ENCODE results near the gene CCDC88C. TPM values are rescaled to one million over a fixed set of nuclear protein-coding genes. Genes with fewer than 3 reads are reported as not detected.

The CCDC88C gene
- total RNA-seq, 6 donors from 2014 or later: 33.1 to 119 (median 54.5) TPM

- no peak for TF ChIP-seq CTCF (IDR thresholded peaks at IDR 0.05)
- TF ChIP-seq POLR2A (IDR thresholded peaks at IDR 0.05): no peak
- TF ChIP-seq EP300 (IDR thresholded peaks at IDR 0.05): no peak
- no peak for TF ChIP-seq POLR2AphosphoS5 (IDR thresholded peaks at IDR 0.05)
- no peaks in the 10 kb centered on the region for H3K27me3 ChIP-seq
- DNase-seq (no peak), ATAC-seq (ENCODE audit: low FRiP score in 2 of 2) (no peak)
- no peaks in the 10 kb centered on the region for H3K9me3 ChIP-seq
- no peak overlapping the region for H3K27ac ChIP-seq
- no peaks in the 10 kb centered on the region for H3K4me1 ChIP-seq
- no peak overlapping the region for H3K4me3 ChIP-seq
- peaks cover 4 to 78% (median 62%) of the 10 kb centered on the region in 4 donors for H3K36me3 ChIP-seq
- WGBS, 2 donors: 95% methylated on average over 15 to 23 of the region's 23 CpGs
Observed at GRCh38 chr14:91295851-91296796, 121.5 kb downstream of the CCDC88C start.

- WGBS, 2 donors: 93 to 96% methylated on average over 17 of the region's 17 CpGs
- ATAC-seq (ENCODE audit: low FRiP score in 2 of 2) (no peak), DNase-seq (no peak)
- H3K36me3 ChIP-seq: peaks cover 9 to 78% (median 63%) of the 10 kb centered on the region in 4 donors
- TF ChIP-seq POLR2A (IDR thresholded peaks at IDR 0.05): no peak
- no peaks in the 10 kb centered on the region for H3K27me3 ChIP-seq
- H3K27ac ChIP-seq: no peak overlapping the region
- H3K9me3 ChIP-seq: no peaks in the 10 kb centered on the region
- no peaks in the 10 kb centered on the region for H3K4me1 ChIP-seq
- no peak overlapping the region for H3K4me3 ChIP-seq
Observed at GRCh38 chr14:91295276-91295845, 122.3 kb downstream of the CCDC88C start.

- Histone ChIP-seq H3K9me3 (no peaks in the 10 kb centered on the region), H3K4me1 (no peaks in the 10 kb centered on the region), H3K4me3 (no peak overlapping the region), H3K36me3 (peaks cover 9 to 79% (median 61%) of the 10 kb centered on the region in 4 donors), H3K27ac (no peak overlapping the region), H3K27me3 (no peaks in the 10 kb centered on the region)
- no peak for TF ChIP-seq POLR2A (IDR thresholded peaks at IDR 0.05)
- TF ChIP-seq POLR2AphosphoS5 (IDR thresholded peaks at IDR 0.05): no peak
- TF ChIP-seq CTCF (IDR thresholded peaks at IDR 0.05): no peak
- TF ChIP-seq EP300 (IDR thresholded peaks at IDR 0.05): no peak
- ATAC-seq (ENCODE audit: low FRiP score in 2 of 2) (peak in 1 of 2 donors; percentile 33), DNase-seq (no peak)
- WGBS, 2 donors: 87 to 92% methylated on average over 7 of the region's 7 CpGs
Observed at GRCh38 chr14:91294153-91294552, 123.5 kb downstream of the CCDC88C start.

GRCh38 chr14:91293281-91293680, 124.3 kb downstream of the CCDC88C start:
- peaks cover 9 to 84% (median 67%) of the 10 kb centered on the region in 4 donors for H3K36me3 ChIP-seq
- WGBS, 2 donors: 33 to 36% methylated on average over 12 of the region's 12 CpGs
- no peaks in the 10 kb centered on the region for H3K9me3 ChIP-seq
- no peak overlapping the region for H3K4me3 ChIP-seq
- H3K27me3 ChIP-seq: no peaks in the 10 kb centered on the region
- H3K4me1 ChIP-seq: no peaks in the 10 kb centered on the region
- DNase-seq: no peak
- no peak for TF ChIP-seq POLR2AphosphoS5 (IDR thresholded peaks at IDR 0.05)
- H3K27ac ChIP-seq: no peak overlapping the region
- ATAC-seq (ENCODE audit: low FRiP score in 2 of 2): no peak

- Histone ChIP-seq H3K4me3 (no peak overlapping the region), H3K36me3 (peaks cover 9 to 85% (median 69%) of the 10 kb centered on the region in 4 donors), H3K27me3 (no peaks in the 10 kb centered on the region), H3K9me3 (no peaks in the 10 kb centered on the region), H3K27ac (no peak overlapping the region), H3K4me1 (no peaks in the 10 kb centered on the region)
- ATAC-seq (ENCODE audit: low FRiP score in 2 of 2) (no peak), DNase-seq (no peak)
- no peak for TF ChIP-seq POLR2A (IDR thresholded peaks at IDR 0.05)
- TF ChIP-seq POLR2AphosphoS5 (IDR thresholded peaks at IDR 0.05): no peak
- no peak for TF ChIP-seq CTCF (IDR thresholded peaks at IDR 0.05)
- TF ChIP-seq EP300 (IDR thresholded peaks at IDR 0.05): no peak
- 74 to 82% methylated on average over 15 of the region's 15 CpGs for WGBS, 2 donors
Observed at GRCh38 chr14:91292491-91292890, 125.1 kb downstream of the CCDC88C start.

Data from upper lobe of left lung (tissue), 6 donors.